ENCODE measurements around the gene CLEC2B. TPM values are rescaled to one million over a fixed set of nuclear protein-coding genes. Genes with fewer than 3 reads are reported as not detected.
A peak's percentile ranks its signal among the peaks of the same experiment; 100 is the strongest.
"Not testable (repeated sequence)": the region's sequence is repeated elsewhere in the genome, so short reads cannot be mapped to it uniquely, and the experiment has no call there.

The CLEC2B gene
- 39.9 and 78.8 TPM in 2 replicates for total RNA-seq

- DNase-seq = peak; percentile 81
Observed at GRCh38 chr12:9869307-9870161, at the start of gene CLEC2B. Gene CLEC2B, minus strand, starts transcription at chr12:9869354.

- no peak for DNase-seq
Observed at GRCh38 chr12:9911708-9912107, 42.6 kb upstream of the CLEC2B start.

- no peak for DNase-seq
Observed at GRCh38 chr12:9910716-9911421, 41.7 kb upstream of the CLEC2B start.

GRCh38 chr12:9909724-9910123 is 40.6 kb upstream of the CLEC2B start:
- no peak for DNase-seq

GRCh38 chr12:9908350-9908749 is 39.2 kb upstream of the CLEC2B start:
- no peak for DNase-seq

- no peak for DNase-seq
Observed at GRCh38 chr12:9907769-9908168, 38.6 kb upstream of the CLEC2B start.

- no peak for DNase-seq
Observed at GRCh38 chr12:9906873-9907272, 37.7 kb upstream of the CLEC2B start.

- no peak for DNase-seq
Observed at GRCh38 chr12:9902539-9903228, 33.5 kb upstream of the CLEC2B start.

GRCh38 chr12:9900930-9901329 is 31.8 kb upstream of the CLEC2B start:
- no peak for DNase-seq

- DNase-seq = no peak
Observed at GRCh38 chr12:9899209-9899608, 30.1 kb upstream of the CLEC2B start.

GRCh38 chr12:9897535-9897934 is 28.4 kb upstream of the CLEC2B start:
- DNase-seq = no peak

- DNase-seq = no peak
Observed at GRCh38 chr12:9895215-9895971, 26.2 kb upstream of the CLEC2B start.

- DNase-seq = no peak
Observed at GRCh38 chr12:9888665-9889273, 19.6 kb upstream of the CLEC2B start.

GRCh38 chr12:9883175-9883574 is 14.0 kb upstream of the CLEC2B start:
- DNase-seq = no peak

- no peak for DNase-seq
Observed at GRCh38 chr12:9881988-9882387, 12.8 kb upstream of the CLEC2B start.

- DNase-seq = no peak
Observed at GRCh38 chr12:9881246-9881645, 12.1 kb upstream of the CLEC2B start, which contains the start of gene KLRF2. Gene KLRF2, plus strand, starts transcription at chr12:9881489. Its CDS starts 107 bp downstream, at chr12:9881596.

- DNase-seq = no peak
Observed at GRCh38 chr12:9880532-9881078, 11.5 kb upstream of the CLEC2B start.

- not testable (repeated sequence) for DNase-seq
Observed at GRCh38 chr12:9876120-9876519, 7.0 kb upstream of the CLEC2B start.

- DNase-seq = no peak
Observed at GRCh38 chr12:9872742-9873141, 3.6 kb upstream of the CLEC2B start.

- DNase-seq = no peak
Observed at GRCh38 chr12:9872162-9872561, 3.0 kb upstream of the CLEC2B start.

- peak; percentile 48 for DNase-seq
Observed at GRCh38 chr12:9870286-9870866, 1.2 kb upstream of the CLEC2B start.

All from dermis blood vessel endothelial cell (primary cell).